NB4 (cell line): ENCODE results near the gene MMRN2.

ENCODE experiments used
- DNase-seq: peaks from one replicate; pipeline ENCODE4 v3.0.0; 2010; ENCODE audit warnings: low read depth
- H3K4me3 ChIP-seq: one replicate; pipeline ENCODE4 v1.5.1; 2011; ENCODE audit warnings: mild to moderate bottlenecking, low read depth, low read length, moderate library complexity
- CTCF ChIP-seq: IDR thresholded peaks from one replicate; pipeline ENCODE4 v1.5.1; 2012; ENCODE audit warnings: low read depth, low read length
- MAX ChIP-seq: IDR thresholded peaks from 2 replicates; pipeline ENCODE4 v1.6.1; 2011; ENCODE audit warnings: low read depth, low read length
- MYC ChIP-seq: IDR thresholded peaks from 2 replicates; pipeline ENCODE4 v1.6.1; 2011; ENCODE audit warnings: low read depth, low read length
- POLR2A ChIP-seq: IDR thresholded peaks from 2 replicates; pipeline ENCODE4 v1.6.1; 2011; ENCODE audit warnings: mild to moderate bottlenecking; ENCODE audit not compliant: insufficient read length; ENCODE audit errors: extremely low read depth

The MMRN2 gene

GRCh38 chr10:86976362-86977056 is 19.1 kb upstream of the MMRN2 start:
- no peak for DNase-seq
- TF ChIP-seq POLR2A, result no peak
- no peak for TF ChIP-seq CTCF
- TF ChIP-seq MYC, result no peak
- TF ChIP-seq MAX, result no peak
- no peak overlapping the region for H3K4me3 ChIP-seq

- DNase-seq, result no peak
- H3K4me3 ChIP-seq, result no peak overlapping the region
- TF ChIP-seq MYC (no peak), CTCF (no peak), POLR2A (no peak)
Measured at GRCh38 chr10:86974484-86974883, 17.1 kb upstream of the MMRN2 start.

GRCh38 chr10:86972613-86973380 is 15.4 kb upstream of the MMRN2 start:
- DNase-seq, result no peak
- TF ChIP-seq MYC, result no peak
- no peak for TF ChIP-seq MAX
- TF ChIP-seq CTCF, result no peak
- no peak for TF ChIP-seq POLR2A
- H3K4me3 ChIP-seq, result no peak overlapping the region

GRCh38 chr10:86971232-86971991 is 14.0 kb upstream of the MMRN2 start:
- no peak overlapping the region for H3K4me3 ChIP-seq
- TF ChIP-seq POLR2A (no peak), MYC (no peak), MAX (no peak), CTCF (no peak)
- DNase-seq, result peak; percentile 74

- no peak for TF ChIP-seq MAX
- no peak for TF ChIP-seq MYC
- TF ChIP-seq POLR2A, result no peak
- no peak for TF ChIP-seq CTCF
- no peak for DNase-seq
- H3K4me3 ChIP-seq, result no peak overlapping the region
Measured at GRCh38 chr10:86970982-86971231, 13.5 kb upstream of the MMRN2 start.
